ENCODE data around the gene ZNF546. TPM values are rescaled to one million over a fixed set of nuclear protein-coding genes. Genes with fewer than 3 reads are reported as not detected.

Gene ZNF546
- total and polyA plus RNA-seq, 12 donors, result 4.0 to 15.0 (median 6.4) TPM

DNA sequence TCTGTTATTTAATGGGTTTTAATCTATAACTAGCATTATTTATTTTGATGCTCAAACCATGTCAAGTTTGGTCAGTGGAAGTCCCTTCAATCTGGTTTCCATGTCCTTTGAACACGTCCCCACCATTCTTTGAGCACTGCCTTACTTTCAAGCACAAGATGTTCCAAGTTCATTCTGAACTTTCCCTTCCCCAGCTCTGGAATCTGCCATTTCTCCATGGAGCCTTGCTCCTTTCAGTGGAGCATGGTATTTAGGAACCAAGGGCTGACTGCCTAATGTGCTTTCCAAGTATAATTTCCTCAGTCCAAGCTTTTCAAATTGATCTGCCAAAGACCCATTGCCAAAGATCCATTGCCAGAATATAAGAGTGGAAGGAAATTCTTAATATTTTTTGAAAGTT lies 1.1 kb upstream of the ZNF546 start:
- no peak overlapping the region for H3K27ac ChIP-seq
- intact Hi-C loops (cut with DNase I), result no loop called here
- no peak for DNase-seq
- peak overlapping the region in 1 of 4 donors; percentile 79 for H3K4me3 ChIP-seq
- H3K4me1 ChIP-seq (replicated peaks in 1 of 2), result peaks cover 8 to 16% of the 10 kb centered on the region in 2 donors
- H3K27me3 ChIP-seq, result no peaks in the 10 kb centered on the region
- no peak for TF ChIP-seq POLR2A (IDR thresholded peaks at IDR 0.05)
- TF ChIP-seq, protein P1, sequence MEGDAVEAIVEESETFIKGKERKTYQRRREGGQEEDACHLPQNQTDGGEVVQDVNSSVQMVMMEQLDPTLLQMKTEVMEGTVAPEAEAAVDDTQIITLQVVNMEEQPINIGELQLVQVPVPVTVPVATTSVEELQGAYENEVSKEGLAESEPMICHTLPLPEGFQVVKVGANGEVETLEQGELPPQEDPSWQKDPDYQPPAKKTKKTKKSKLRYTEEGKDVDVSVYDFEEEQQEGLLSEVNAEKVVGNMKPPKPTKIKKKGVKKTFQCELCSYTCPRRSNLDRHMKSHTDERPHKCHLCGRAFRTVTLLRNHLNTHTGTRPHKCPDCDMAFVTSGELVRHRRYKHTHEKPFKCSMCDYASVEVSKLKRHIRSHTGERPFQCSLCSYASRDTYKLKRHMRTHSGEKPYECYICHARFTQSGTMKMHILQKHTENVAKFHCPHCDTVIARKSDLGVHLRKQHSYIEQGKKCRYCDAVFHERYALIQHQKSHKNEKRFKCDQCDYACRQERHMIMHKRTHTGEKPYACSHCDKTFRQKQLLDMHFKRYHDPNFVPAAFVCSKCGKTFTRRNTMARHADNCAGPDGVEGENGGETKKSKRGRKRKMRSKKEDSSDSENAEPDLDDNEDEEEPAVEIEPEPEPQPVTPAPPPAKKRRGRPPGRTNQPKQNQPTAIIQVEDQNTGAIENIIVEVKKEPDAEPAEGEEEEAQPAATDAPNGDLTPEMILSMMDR (IDR thresholded peaks at IDR 0.05), result no peak
- 75 to 87% (median 80%) methylated on average over 1 of the region's 1 CpG for WGBS, 4 donors
- no peaks in the 10 kb centered on the region for H3K9me3 ChIP-seq (replicated peaks in 1 of 3)
- H3K36me3 ChIP-seq (replicated peaks in 1 of 2), result no peaks in the 10 kb centered on the region

DNA sequence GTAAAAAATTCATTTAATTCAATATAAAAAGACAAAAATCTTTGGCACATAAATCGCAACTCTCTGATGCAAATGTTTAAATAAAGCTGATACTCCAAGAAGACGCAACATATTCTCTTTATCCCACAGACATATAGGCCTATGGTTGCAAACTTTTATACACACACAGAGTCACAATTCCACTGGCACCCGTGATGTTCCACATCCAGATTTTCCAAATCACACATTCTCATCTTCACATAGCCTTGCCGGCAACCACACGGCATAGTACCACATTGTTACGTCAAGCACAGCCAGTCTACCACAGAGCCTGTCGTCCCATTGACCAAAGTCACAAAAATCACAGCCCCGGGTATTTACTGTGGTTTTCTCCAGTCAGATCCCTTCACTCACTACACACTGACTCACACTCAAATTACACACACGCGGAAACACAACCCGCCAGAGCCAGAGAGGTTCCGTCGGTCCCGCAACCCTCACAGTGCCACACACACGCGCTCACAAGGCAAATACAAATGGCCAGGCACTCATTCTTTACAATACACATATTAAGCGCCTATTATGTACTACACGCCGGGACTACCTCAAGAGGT lies 546 bp upstream of the ZNF546 start:
- Histone ChIP-seq H3K4me3 (peak overlapping the region; percentile 29 to 79 (median 62)), H3K9me3 (replicated peaks in 1 of 3) (no peaks in the 10 kb centered on the region), H3K36me3 (replicated peaks in 1 of 2) (no peaks in the 10 kb centered on the region), H3K4me1 (replicated peaks in 1 of 2) (peaks cover 8 to 16% of the 10 kb centered on the region in 2 donors), H3K27me3 (no peaks in the 10 kb centered on the region), H3K27ac (peak overlapping the region; percentile 59 to 91 (median 84))
- TF ChIP-seq POLR2A (IDR thresholded peaks at IDR 0.05), result no peak
- TF ChIP-seq, protein P1 (IDR thresholded peaks at IDR 0.05), result no peak
- intact Hi-C loops (cut with DNase I), result no loop called here
- peak in 6 of 7 donors; percentile 24 to 66 (median 42) for DNase-seq
- WGBS, 4 donors, result 11 to 17% (median 11%) methylated on average over 12 to 19 of the region's 19 CpGs

DNA sequence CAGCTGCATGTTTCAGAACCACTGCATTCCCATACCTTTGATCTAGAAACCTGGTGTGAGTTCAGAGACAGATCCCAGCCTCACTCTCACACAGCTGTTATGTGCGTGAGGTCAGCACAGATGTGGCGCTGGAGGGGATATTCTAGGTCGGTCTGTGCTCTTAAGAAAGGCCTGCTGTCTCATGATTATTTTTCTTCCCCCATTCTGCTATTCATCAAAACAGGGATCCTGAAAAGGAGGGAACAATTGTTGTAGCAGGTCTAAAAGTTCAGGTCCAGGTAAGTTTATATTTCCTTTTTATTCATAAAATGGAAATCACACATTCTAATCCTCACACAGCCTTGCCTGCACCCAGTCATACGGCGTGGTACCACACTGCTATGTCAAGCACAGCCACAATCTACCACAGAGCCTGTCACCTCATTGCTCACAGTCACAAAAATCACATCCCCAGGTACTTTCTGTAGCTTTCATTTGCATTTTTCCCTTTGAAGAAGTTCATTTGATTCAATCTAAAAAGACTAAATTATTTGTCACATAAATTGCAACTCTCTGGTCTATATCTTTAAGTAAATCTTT lies 867 bp downstream of the ZNF546 start:
- no peaks in the 10 kb centered on the region for H3K27me3 ChIP-seq
- H3K27ac ChIP-seq, result peak overlapping the region in 3 of 5 donors; percentile 84 to 91 (median 88)
- no peaks in the 10 kb centered on the region for H3K36me3 ChIP-seq (replicated peaks in 1 of 2)
- intact Hi-C loops (cut with DNase I), result no loop called here
- no peaks in the 10 kb centered on the region for H3K9me3 ChIP-seq (replicated peaks in 1 of 3)
- peaks cover 8 to 16% of the 10 kb centered on the region in 2 donors for H3K4me1 ChIP-seq (replicated peaks in 1 of 2)
- TF ChIP-seq POLR2A (IDR thresholded peaks at IDR 0.05), result no peak
- WGBS, 4 donors, result 63 to 83% (median 79%) methylated on average over 5 of the region's 5 CpGs
- DNase-seq, result no peak
- H3K4me3 ChIP-seq, result peak overlapping the region in 2 of 4 donors; percentile 75 to 79

DNA sequence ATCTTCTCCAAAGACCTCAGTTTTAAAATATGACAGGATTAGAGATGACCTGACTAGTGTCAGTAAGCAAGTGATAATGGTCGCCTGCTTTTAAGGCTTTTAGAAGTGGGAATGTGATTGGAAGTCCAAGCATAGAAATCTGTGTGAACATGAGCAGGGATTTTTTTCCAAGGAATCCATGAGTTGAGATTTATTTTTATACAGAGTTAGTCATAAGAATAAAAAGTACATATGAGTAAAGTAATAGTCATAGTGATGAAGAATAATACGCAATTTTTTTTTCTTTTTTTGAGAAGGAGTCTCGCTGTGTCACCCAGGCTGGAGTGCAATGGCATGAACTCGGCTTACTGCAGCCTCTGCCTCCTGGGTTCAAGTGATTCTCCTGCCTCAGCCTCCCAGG lies 1.6 kb downstream of the ZNF546 start:
- Histone ChIP-seq H3K27ac (no peak overlapping the region), H3K36me3 (replicated peaks in 1 of 2) (no peaks in the 10 kb centered on the region), H3K4me3 (no peak overlapping the region), H3K9me3 (replicated peaks in 1 of 3) (no peaks in the 10 kb centered on the region), H3K4me1 (replicated peaks in 1 of 2) (peaks cover 8 to 16% of the 10 kb centered on the region in 2 donors), H3K27me3 (no peaks in the 10 kb centered on the region)
- no peak for DNase-seq
- no peak for TF ChIP-seq POLR2A (IDR thresholded peaks at IDR 0.05)
- TF ChIP-seq, protein P1 (IDR thresholded peaks at IDR 0.05), result no peak
- 80 to 97% (median 92%) methylated on average over 4 of the region's 4 CpGs for WGBS, 4 donors
- intact Hi-C loops (cut with DNase I), result no loop called here

Data from adrenal gland (tissue), 12 donors.